GM23338 (cell line): ENCODE data around the gene TMUB1. TPM values are rescaled to one million over a fixed set of nuclear protein-coding genes. Genes with fewer than 3 reads are reported as not detected.

ENCODE experiments used
- ATAC-seq: fragments of 200-7000 bp; cut with Tn5 transposase; 3 replicates; pipeline ENCODE4 v1.9.1; 2020
- DNase-seq: peaks from one replicate; pipeline ENCODE4 v3.0.0-alpha.2; 2015; ENCODE audit warnings: low spot score
- H2AFZ ChIP-seq: fragments of 200-600 bp; sonication (generic); 2 replicates; pipeline ENCODE4 v1.8.0; 2016; ENCODE audit warnings: antibody characterized with exemption, mild to moderate bottlenecking, moderate library complexity
- H3F3A ChIP-seq: fragments of 200-600 bp; sonication (generic); replicated peaks from 2 replicates; pipeline ENCODE4 v1.8.0; 2017; ENCODE audit warnings: antibody characterized with exemption, mixed run types, low read depth
- H3K27ac ChIP-seq: fragments of 200-600 bp; sonication (generic); 2 replicates; pipeline ENCODE4 v1.6.1; 2016; ENCODE audit warnings: low read depth
- H3K27me3 ChIP-seq: fragments of 200-600 bp; sonication (generic); 2 replicates; pipeline ENCODE4 v1.8.0; 2016; ENCODE audit warnings: mild to moderate bottlenecking, mixed run types, moderate library complexity; ENCODE audit not compliant: insufficient read depth
- H3K36me3 ChIP-seq: fragments of 200-600 bp; sonication (generic); 2 replicates; pipeline ENCODE4 v1.8.0; 2016; ENCODE audit warnings: mild to moderate bottlenecking; ENCODE audit not compliant: insufficient read depth
- H3K4me1 ChIP-seq: fragments of 200-600 bp; sonication (generic); 2 replicates; pipeline ENCODE4 v1.8.0; 2016; ENCODE audit warnings: mild to moderate bottlenecking, moderate library complexity; ENCODE audit not compliant: insufficient read depth
- H3K4me2 ChIP-seq: fragments of 200-600 bp; sonication (generic); 2 replicates; pipeline ENCODE4 v1.7.1; 2017; ENCODE audit warnings: mixed run types
- H3K4me3 ChIP-seq: fragments of 200-600 bp; sonication (generic); 2 replicates; pipeline ENCODE4 v1.6.1; 2016; ENCODE audit warnings: mixed run types
- H3K79me2 ChIP-seq: fragments of 200-600 bp; sonication (generic); replicated peaks from 2 replicates; pipeline ENCODE4 v1.8.0; 2017; ENCODE audit warnings: mild to moderate bottlenecking; ENCODE audit not compliant: insufficient read depth
- H3K9me2 ChIP-seq: fragments of 200-600 bp; sonication (generic); 2 replicates; pipeline ENCODE4 v1.8.0; 2017; ENCODE audit not compliant: insufficient read depth
- H4K20me1 ChIP-seq: fragments of 200-600 bp; sonication (generic); replicated peaks from 2 replicates; pipeline ENCODE4 v1.8.0; 2017; ENCODE audit warnings: mild to moderate bottlenecking; ENCODE audit not compliant: insufficient read depth
- H3K27ac Mint-ChIP-seq: 2 replicates; pipeline ENCODE4 v1.8.0; 2020; ENCODE audit warnings: inconsistent platforms, mild to moderate bottlenecking, moderate library complexity, mixed read lengths
- H3K27me3 Mint-ChIP-seq: 3 replicates; pipeline ENCODE4 v1.8.0; 2022; ENCODE audit warnings: low read depth, mild to moderate bottlenecking, moderate library complexity, mixed read lengths, inconsistent platforms; ENCODE audit not compliant: insufficient read depth, poor library complexity
- H3K36me3 Mint-ChIP-seq: 3 replicates; pipeline ENCODE4 v1.8.0; 2021; ENCODE audit warnings: low read depth, mild to moderate bottlenecking, inconsistent platforms, moderate library complexity, mixed read lengths
- H3K4me1 Mint-ChIP-seq: 3 replicates; pipeline ENCODE4 v1.8.0; 2020; ENCODE audit warnings: mild to moderate bottlenecking, inconsistent platforms, mixed read lengths
- H3K4me3 Mint-ChIP-seq: 3 replicates; pipeline ENCODE4 v1.8.0; 2021; ENCODE audit warnings: moderate library complexity, mild to moderate bottlenecking, inconsistent platforms, mixed read lengths
- H3K9me3 Mint-ChIP-seq: 3 replicates; pipeline ENCODE4 v1.8.0; 2020; ENCODE audit warnings: moderate library complexity, mild to moderate bottlenecking, inconsistent platforms, mixed read lengths
- EZH2phosphoT487 ChIP-seq: fragments of 200-600 bp; sonication (generic); IDR thresholded peaks from one replicate; pipeline ENCODE4 v1.8.1; 2018; ENCODE audit warnings: antibody characterized with exemption; ENCODE audit not compliant: unreplicated experiment
- POLR2AphosphoS5 ChIP-seq: IDR thresholded peaks from 2 replicates; pipeline ENCODE4 v1.6.1; 2016; ENCODE audit warnings: antibody characterized with exemption, low read depth
- ZNF114 ChIP-seq: fragments of 250-450 bp; sonication (Bioruptor Pico); IDR thresholded peaks from 2 replicates; pipeline ENCODE4 v1.5.0; 2020; ENCODE audit warnings: mild to moderate bottlenecking, moderate library complexity
- polyA plus RNA-seq: library from polyadenylated mRNA; unstranded; fragments of >200 nt; fragmentation: Nextera tagmentation; extraction: Ambion mirVana; gene quantifications from 2 replicates; pipeline ENCODE4 v1.2.1, GENCODE V29; 2016
- total RNA-seq: library from RNA; depleted of rRNA; stranded (reverse); fragments of >200 nt; shearing (Covaris generic); gene quantifications from 2 replicates; pipeline ENCODE4 v1.2.3, GENCODE V29; 2014
- TF ChIP-seq, protein P1 (sequence below): fragments of 250-450 bp; sonication (Bioruptor Pico); IDR thresholded peaks from 2 replicates; pipeline ENCODE4 v1.5.0; 2020; ENCODE audit warnings: mild to moderate bottlenecking, moderate library complexity

The TMUB1 gene
- total and polyA plus RNA-seq, 2 experiments from 2014 or later: 47.6 to 61.1 TPM

DNA sequence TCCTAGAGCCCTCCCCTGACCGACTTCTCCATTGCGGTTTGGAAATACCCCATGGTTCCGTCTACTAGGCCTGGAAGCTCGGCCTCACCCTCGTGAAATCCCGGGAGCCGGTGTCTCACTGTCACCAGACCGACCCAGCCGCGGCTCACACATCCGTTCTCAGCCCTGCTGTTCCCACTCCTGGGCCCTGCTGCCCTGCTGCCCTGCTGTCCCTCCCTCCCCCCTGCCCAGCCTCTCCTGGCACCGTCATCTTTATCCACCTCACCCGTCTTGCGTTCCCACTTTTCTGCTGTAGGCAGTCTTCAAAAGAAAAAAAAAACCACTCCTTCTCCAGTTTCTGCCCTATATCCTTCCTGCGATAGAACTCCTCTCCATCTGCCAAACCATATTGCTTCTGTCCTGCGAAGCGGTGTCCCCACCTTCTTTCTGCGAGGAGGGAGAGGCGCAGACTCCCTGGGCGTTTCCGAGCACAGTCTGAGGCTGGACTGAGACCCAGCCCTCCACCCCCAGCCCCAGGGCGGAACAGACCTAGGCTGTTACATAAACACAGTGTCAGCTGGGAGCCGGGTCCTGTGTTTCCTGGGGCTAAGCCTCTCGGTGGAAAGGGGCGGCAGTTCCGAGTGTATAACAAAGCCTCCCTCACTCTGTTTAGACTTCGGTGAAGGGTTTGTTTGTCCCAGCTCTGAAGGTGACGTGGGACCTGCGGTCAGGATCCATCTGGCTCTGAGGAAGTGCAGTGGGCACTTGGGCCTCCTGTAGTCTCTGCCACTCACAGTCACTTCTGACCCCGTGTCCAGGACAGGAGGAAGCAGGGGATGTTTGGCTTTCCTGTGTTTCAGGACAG lies 5.8 kb upstream of the TMUB1 start:
- peaks cover 46% of the 10 kb centered on the region for H3K27me3 Mint-ChIP-seq
- H3K4me1 Mint-ChIP-seq: peaks cover 48% of the 10 kb centered on the region
- Histone ChIP-seq H3K9me2 (no peaks in the 10 kb centered on the region), H4K20me1 (peaks cover 63% of the 10 kb centered on the region), H3F3A (peaks cover 20% of the 10 kb centered on the region), H2AFZ (no peak overlapping the region), H3K4me3 (peak overlapping the region; percentile 88), H3K27ac (no peak overlapping the region), H3K27me3 (peaks cover 47% of the 10 kb centered on the region), H3K4me2 (peak overlapping the region; percentile 98), H3K36me3 (no peaks in the 10 kb centered on the region), H3K4me1 (peaks cover 29% of the 10 kb centered on the region), H3K79me2 (peaks cover 68% of the 10 kb centered on the region)
- TF ChIP-seq, protein P1, sequence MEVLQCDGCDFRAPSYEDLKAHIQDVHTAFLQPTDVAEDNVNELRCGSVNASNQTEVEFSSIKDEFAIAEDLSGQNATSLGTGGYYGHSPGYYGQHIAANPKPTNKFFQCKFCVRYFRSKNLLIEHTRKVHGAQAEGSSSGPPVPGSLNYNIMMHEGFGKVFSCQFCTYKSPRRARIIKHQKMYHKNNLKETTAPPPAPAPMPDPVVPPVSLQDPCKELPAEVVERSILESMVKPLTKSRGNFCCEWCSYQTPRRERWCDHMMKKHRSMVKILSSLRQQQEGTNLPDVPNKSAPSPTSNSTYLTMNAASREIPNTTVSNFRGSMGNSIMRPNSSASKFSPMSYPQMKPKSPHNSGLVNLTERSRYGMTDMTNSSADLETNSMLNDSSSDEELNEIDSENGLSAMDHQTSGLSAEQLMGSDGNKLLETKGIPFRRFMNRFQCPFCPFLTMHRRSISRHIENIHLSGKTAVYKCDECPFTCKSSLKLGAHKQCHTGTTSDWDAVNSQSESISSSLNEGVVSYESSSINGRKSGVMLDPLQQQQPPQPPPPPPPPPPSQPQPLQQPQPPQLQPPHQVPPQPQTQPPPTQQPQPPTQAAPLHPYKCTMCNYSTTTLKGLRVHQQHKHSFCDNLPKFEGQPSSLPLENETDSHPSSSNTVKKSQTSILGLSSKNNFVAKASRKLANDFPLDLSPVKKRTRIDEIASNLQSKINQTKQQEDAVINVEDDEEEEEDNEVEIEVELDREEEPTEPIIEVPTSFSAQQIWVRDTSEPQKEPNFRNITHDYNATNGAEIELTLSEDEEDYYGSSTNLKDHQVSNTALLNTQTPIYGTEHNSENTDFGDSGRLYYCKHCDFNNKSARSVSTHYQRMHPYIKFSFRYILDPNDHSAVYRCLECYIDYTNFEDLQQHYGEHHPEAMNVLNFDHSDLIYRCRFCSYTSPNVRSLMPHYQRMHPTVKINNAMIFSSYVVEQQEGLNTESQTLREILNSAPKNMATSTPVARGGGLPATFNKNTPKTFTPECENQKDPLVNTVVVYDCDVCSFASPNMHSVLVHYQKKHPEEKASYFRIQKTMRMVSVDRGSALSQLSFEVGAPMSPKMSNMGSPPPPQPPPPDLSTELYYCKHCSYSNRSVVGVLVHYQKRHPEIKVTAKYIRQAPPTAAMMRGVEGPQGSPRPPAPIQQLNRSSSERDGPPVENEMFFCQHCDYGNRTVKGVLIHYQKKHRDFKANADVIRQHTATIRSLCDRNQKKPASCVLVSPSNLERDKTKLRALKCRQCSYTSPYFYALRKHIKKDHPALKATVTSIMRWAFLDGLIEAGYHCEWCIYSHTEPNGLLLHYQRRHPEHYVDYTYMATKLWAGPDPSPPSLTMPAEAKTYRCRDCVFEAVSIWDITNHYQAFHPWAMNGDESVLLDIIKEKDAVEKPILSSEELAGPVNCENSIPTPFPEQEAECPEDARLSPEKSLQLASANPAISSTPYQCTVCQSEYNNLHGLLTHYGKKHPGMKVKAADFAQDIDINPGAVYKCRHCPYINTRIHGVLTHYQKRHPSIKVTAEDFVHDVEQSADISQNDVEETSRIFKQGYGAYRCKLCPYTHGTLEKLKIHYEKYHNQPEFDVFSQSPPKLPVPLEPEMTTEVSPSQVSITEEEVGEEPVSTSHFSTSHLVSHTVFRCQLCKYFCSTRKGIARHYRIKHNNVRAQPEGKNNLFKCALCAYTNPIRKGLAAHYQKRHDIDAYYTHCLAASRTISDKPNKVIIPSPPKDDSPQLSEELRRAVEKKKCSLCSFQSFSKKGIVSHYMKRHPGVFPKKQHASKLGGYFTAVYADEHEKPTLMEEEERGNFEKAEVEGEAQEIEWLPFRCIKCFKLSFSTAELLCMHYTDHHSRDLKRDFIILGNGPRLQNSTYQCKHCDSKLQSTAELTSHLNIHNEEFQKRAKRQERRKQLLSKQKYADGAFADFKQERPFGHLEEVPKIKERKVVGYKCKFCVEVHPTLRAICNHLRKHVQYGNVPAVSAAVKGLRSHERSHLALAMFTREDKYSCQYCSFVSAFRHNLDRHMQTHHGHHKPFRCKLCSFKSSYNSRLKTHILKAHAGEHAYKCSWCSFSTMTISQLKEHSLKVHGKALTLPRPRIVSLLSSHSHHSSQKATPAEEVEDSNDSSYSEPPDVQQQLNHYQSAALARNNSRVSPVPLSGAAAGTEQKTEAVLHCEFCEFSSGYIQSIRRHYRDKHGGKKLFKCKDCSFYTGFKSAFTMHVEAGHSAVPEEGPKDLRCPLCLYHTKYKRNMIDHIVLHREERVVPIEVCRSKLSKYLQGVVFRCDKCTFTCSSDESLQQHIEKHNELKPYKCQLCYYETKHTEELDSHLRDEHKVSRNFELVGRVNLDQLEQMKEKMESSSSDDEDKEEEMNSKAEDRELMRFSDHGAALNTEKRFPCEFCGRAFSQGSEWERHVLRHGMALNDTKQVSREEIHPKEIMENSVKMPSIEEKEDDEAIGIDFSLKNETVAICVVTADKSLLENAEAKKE (CRISPR knock-in tag): no peak
- TF ChIP-seq POLR2AphosphoS5: 0 out of 2 replicates have a peak, but pooled peaks have one; percentile 28
- H3K27ac Mint-ChIP-seq: no peak overlapping the region
- H3K9me3 Mint-ChIP-seq: no peaks in the 10 kb centered on the region
- H3K36me3 Mint-ChIP-seq: peaks cover 15% of the 10 kb centered on the region
- ATAC-seq (peak; percentile 24), DNase-seq (peak; percentile 61)
- H3K4me3 Mint-ChIP-seq: peak overlapping the region; percentile 76

DNA sequence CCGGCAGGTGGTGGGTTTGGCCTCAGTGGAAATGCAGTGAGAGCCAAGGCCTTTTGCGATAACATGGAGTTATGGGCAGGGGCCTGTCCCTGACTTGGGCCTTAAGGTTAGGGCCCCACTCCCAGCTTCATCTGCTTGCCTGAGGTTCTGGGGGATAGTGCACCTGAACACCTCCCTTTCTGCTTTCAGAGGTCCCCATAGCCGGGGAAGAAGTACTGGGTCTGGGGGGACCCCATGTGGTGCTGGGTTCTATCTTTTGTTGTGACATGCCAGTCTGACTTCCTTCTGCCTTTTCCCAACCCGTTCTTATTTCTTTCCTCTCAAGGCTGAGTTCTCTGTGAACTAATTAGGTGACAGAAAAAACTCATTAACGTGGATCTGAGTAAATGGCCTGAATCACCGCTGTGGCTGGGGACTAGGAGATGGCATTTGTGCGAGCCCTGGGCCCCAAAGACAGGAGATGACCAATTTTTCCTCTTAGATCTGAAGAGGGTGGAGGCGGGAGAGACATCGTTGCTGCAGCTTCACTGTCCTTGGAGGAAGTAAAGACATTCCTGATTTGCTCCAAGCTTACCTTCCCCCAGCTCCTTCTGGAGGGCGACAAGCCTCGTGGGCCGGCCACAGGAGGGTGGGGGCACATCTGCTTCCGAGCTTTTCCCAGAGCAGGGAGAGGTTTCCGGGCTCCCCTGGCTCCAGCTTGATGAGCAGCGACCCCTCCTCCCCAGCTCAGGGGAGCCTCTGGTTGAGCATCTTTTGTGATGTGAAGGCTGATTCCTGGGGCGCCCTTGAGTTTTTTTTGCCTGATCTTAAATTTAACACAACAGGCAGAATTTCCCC lies 4.9 kb upstream of the TMUB1 start:
- Histone ChIP-seq H3K36me3 (no peaks in the 10 kb centered on the region), H3K4me2 (peak overlapping the region; percentile 98), H3K27me3 (peaks cover 53% of the 10 kb centered on the region), H3K4me1 (peaks cover 34% of the 10 kb centered on the region), H4K20me1 (peaks cover 55% of the 10 kb centered on the region), H3K79me2 (peaks cover 60% of the 10 kb centered on the region), H3K27ac (no peak overlapping the region), H3K4me3 (peak overlapping the region; percentile 88), H3K9me2 (no peaks in the 10 kb centered on the region), H3F3A (peaks cover 20% of the 10 kb centered on the region), H2AFZ (no peak overlapping the region)
- peaks cover 46% of the 10 kb centered on the region for H3K27me3 Mint-ChIP-seq
- peaks cover 43% of the 10 kb centered on the region for H3K4me1 Mint-ChIP-seq
- ATAC-seq (peak; percentile 5), DNase-seq (peak; percentile 53)
- H3K27ac Mint-ChIP-seq: no peak overlapping the region
- H3K9me3 Mint-ChIP-seq: no peaks in the 10 kb centered on the region
- H3K4me3 Mint-ChIP-seq: peak overlapping the region; percentile 76
- peaks cover 15% of the 10 kb centered on the region for H3K36me3 Mint-ChIP-seq
- TF ChIP-seq EZH2phosphoT487: no peak
- TF ChIP-seq ZNF114: no peak
